Cortex of kidney (tissue), 1 donor: ENCODE data around the gene ILDR2.

ENCODE experiments used
- DNase-seq: peaks from one replicate; lab custom pipeline; 2025; lab: John Stamatoyannopoulos, UW

ILDR2 gene

DNA sequence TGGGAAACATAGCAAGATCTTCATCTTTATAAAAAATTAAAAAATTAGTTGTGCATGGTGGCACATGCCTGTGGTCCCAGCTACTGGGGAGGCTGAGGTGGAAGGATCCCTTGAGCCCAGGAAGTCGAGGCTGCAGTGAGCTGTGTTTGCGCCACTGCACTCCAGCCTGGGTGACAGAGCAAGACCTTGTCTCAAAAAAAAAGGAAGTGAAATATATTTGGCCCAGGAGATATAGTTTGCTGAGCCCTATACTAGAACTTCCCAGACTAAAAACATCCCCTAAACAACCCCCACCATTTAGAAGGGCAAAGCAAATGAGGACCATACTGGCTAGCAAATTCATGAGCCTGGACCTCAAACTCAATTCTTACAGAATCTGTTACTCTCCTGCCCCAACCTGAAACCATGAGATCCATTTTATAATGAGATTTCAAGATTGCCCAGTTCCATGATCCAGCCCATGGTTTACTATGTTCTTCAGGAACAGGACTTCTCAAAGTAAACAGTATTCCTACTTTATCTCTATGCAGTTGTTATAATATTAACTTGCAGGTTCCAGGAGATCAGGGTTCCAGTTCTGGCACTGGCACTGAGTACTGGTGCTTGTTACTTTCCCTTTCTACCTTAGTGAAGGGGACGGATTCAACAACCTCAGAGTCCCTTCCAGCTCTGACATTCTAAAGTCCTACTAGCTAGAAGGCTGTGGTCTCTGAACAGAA lies 50.4 kb downstream of the ILDR2 start:
- DNase-seq: no peak

DNA sequence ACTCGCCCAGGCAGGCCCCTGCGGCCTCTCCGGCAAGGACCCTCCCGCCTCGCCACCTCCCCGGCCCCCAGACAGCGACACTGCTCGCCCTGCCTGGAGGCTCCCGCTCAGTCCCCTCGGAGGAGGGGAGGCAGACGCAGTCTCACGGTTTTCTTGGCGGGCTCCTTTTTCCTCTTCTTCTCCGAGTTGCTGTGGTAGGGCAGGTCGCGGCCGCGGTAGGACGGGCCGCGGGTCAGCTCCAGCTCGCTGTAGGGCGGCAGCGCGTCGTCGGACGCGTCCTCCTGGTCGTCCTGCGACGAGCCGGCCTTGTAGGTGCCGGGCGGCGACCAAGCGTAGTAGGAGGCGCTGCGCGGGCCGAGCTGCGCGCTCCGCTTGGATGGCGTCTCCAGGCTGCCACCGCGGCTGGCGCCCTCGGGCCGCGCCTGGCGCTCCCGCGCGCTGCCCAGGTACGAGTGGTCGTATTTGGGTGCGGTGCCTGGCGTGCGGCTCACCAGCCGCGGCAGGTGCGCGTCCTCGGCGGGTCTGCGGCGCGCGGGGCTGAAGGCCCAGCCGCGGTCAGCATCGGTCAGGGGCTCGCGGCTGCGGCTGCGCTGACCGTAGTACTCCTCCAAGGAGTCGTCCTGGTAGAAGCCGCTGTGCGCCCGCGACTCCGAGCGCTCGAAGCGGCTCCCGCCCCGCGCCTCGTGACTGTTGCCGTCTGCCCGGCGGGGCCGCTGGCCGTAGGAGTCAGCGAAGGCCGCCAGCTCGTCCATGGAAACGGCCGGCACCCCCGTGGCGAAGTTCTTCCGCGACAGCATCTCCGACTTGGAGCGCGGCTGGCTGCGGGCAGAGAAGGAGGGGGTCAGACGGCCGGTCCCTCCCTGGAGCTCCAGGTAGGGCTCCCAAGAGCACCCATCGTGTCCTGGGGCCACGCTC lies 54.5 kb downstream of the ILDR2 start:
- DNase-seq: no peak

DNA sequence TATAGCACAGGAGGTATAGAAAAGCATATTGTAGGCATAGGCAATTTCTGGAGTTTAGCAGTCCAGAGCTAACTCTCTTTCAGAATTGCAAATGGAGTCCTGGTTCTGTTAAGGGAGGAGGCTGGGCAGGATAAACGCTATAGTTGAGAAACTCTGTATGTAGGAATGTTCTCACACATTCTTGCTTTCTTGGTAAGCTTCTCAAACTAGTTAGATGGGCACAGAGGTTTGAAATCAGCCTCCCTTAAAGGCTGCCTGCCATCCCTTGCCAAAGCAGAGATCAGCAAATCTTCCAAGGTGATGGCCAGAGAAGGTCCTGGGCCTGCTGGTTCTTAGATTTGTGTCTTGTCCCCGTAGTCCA lies 56.4 kb downstream of the ILDR2 start:
- DNase-seq: no peak

DNA sequence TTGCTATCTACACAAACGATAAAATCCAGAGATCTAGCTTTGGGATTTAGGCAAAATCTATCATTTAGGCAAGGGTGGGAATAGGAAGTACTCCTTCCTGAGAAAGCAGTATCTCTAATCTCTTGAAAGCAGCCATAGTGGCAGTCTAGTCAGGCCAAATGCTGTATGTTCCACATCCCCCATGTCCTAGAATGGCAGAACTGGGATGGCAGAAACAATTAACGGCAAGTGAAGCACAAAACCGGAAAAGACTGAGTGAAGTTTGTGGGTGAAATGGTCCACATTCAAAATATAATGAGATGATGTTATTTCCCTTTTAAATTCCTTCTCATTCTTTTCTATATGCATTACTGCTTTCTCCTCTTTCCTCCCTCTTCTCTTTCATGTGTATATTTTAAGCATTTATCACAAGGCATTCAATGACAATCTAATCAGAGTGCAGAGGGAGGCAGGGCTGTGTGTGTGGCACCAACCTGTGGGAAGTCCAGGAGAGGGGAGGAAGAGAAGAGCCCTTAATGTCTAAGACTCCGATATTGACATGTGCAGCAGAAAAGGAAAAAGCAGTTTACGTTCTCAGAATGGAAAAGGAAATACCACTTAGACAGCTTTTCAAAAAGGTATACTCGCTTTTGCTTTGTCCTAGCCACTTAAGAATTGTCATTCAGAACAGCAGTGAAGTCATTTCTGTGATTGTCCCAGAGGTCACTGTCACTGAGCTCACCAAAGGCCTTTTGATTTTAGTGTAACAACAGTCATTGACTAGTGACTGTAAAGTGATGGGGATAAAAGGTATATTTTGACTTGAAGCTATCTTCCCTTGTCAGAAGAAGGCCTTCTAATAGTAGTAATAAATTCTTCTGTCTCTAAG lies 57.0 kb downstream of the ILDR2 start:
- DNase-seq: no peak

DNA sequence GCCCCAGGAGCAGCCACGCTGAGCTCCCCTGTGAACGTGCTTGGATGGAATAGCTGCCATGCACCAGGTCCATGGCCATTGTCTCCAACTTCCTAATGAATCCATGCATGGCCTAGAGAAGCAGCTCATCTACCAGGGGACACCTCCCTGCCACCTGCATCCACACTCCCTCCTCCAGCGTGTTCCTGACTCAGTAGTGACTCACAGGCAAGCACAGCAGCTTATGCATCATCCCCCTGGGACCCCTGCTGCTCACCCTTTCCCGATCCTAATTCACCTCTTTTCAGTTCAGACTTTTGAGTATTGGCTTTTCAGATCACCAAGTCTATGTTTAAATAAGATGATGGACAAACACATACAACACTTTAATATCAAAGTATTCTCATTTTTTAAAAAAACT lies 59.4 kb downstream of the ILDR2 start:
- DNase-seq: no peak

DNA sequence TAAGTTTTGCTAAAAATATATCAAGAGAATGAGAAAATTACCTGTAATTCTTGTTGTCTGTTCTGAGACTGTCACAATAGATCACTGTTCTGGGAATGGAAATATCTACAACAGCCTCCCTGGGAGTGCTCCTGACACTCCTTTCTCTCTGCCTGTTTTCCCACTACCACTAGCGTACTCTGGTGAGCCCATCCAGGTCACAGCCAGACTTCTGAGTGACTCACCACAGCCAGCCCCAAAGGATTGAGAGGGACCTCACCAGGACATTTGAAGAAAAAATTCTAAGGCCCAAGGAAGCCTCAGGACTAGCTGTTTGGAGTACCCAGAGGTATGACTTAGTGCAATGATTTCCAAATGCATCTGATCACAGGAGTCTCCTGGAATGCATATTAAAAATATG lies 60.3 kb downstream of the ILDR2 start:
- DNase-seq: no peak

DNA sequence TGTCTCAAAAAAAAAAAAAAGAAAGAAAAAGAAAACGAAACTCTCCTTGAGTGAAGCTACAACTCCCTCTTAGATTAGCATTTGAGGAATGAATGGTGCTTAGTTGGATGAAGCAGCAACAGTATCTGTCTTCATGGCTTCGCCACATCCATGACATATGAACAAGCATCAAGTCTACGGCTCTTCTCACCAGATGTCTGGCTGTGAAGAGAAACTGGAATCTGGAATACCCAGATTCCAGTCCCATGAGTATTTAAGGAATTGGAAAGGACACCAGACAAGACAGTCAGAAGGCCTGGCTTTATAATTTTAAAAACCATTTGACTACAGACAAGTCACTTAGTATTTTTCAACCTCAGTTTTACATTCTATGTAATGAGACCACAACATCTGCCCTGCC lies 61.2 kb downstream of the ILDR2 start:
- no peak for DNase-seq

DNA sequence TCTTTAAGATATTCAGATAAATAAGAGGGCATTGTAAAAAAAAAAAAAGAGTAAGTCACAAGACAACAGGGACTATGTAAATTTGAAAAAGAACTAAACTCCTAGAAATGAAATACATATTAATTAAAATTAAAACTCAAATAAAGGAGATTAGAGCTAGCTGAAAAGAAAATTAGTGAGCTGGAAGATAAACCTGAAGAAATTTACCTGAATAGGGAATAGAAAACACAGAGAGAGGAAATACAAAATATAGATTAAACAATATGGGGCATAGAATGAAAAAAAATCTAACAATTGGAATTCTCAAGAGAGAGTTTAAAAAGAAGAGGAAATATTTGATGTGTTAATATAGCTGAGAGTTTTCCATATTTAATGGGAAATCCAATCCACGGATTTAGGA lies 63.7 kb downstream of the ILDR2 start:
- DNase-seq: no peak

DNA sequence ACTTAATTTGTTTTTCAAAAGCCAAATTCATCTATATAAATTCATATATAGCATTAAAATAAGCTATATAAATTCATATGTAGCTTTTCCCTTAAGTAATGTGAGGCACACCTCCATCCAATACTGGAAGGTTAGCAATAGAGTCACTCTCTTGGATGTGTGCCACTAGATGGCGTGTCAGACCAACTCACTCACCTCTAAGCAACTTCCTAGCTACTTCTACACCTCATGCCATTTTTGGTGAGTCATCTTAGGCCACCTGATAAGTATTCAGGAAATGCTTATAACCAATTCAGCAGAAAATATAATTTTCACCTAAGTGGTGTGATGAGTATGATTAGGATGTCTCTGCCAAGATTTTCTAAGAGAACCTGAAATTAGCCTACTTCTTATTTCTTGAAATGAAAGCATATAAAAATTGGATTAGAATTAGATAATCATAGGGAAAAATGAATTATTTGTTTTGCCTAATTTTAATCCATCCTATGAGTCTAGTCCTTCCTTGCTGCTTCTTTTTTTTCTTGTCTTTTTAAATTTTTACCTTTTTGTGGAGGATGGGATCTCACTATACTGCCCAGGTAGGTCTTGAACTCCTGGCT lies 64.8 kb downstream of the ILDR2 start:
- no peak for DNase-seq

DNA sequence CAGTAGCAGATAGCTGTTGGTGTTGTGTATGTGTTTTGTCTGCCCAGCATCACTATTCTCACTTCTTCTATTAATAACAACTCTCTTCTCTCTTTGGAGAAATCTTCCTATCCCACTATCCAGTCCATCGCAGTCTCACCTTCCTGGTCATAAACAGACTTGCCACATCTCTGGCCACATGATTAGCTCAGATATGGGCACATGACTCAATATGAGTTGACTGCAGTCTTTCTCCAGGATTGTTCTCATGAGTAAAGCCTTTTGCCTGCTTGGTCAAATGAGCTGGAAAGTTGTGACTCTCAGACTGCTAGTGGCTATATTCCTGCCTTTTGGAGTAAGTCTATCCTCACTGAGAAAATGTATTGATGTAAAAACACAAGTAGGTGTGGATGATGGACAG lies 66.4 kb downstream of the ILDR2 start:
- no peak for DNase-seq

DNA sequence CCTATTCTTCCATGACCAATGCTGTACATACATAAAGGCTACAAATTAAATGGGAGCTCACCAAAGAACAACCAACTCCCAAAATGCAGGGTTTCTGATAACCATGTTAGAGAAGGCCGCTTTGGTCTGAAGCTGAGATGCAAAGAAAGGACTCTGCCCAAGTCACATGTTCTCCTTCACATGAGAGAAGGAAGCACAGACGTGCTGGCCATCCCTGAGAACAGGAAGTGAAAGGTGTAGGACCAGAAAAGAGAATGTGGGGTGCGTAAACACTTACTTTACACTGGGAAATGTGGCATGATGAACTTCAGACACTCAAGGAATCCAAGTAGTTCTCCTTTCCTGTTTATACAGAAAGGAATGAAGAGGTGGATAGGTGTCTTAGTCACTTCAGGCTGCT lies 67.6 kb downstream of the ILDR2 start:
- DNase-seq: no peak

DNA sequence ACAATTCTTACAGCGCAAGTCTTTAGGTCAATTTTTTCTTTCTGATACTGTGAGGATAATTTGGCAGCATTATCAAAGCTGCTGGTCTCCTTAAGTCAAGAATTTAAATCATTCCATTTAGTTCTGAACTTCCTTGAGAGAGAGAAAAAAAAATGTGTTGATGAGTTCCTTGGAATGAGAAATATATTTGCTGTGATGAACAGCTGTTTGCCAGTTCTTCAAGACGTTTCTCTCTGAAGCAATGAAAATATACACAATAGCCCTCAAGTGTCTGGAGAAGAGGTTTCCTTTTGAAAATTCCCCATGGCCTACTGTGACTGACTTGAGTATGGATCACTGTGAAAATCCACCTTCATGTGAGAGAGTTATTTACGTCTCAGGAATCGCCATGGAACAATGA lies 68.3 kb downstream of the ILDR2 start:
- no peak for DNase-seq

DNA sequence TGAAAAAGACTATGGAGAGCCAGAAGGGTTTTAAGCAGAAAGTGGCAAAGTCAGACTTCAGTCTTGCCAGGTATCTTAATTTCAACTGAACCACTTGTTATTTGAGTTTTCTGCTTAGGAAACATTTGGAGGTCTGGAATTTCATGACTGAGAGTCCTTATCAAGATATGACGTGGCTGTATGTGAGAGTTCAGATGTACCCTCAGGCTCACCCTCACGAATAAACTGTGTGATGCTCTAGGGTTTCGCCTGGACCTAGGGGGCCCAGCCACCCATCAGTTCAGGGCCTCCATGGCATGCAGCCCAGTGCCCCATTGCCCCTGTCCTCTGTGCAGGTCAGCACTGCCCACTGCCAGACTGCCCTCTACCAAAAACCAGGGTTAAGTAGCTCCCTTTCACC lies 68.7 kb downstream of the ILDR2 start:
- DNase-seq: no peak

DNA sequence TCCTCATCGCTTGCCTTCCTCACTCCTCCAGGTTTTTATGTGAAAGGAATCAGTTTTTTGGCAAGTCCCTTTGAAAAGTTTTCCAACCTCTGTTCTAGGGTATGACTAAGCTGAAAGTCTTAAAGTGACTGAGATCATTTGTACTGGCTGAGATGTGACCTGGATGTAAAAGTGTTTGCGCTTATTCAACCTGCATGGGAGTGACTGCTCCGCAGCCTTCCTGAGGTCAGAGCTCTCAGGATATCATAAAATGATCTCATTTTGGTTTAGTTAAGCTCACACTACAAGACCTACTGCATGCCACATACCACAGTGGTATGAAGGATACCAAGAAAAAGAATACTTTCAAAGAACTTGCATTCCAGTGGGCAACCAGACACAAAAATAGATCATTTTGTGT lies 69.4 kb downstream of the ILDR2 start:
- DNase-seq: no peak

DNA sequence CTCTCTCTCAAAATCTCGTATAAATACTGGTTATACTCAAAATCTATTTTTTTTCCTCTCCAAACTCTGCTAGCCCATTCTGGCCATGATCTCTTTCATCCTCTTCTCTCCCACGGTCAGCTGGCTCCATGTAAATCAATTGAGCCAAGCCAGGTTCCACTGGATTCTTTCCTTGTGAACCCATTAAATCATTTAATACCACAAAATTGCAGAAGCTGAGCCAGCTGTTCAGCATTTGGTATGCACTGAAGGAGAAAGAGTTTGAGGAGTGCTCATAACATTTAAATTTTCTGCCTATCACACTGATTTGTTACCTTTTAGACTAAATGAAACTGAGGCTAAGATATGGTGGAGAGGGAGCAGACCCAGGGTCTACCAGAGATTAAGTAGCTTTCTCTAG lies 70.2 kb downstream of the ILDR2 start:
- DNase-seq: no peak

DNA sequence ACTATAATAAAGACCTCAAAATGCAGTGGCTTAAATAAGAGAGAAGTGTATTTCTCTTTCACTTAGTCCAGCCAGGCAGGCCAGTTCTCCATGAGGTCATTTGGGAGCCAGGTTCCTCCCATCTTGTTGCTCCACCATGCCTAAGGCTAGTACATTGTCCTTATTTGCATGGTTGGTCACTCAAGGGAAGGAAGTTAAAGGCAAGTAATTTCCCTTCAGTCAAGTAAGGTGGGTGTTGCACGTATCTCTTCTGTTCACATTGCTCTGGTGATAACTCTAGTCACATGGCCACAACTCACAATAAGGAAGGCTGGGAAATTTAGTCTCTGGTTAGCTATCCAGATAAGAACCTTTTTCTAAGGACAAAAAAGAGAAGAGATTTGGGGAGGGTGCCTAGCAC lies 72.1 kb downstream of the ILDR2 start:
- DNase-seq: no peak

DNA sequence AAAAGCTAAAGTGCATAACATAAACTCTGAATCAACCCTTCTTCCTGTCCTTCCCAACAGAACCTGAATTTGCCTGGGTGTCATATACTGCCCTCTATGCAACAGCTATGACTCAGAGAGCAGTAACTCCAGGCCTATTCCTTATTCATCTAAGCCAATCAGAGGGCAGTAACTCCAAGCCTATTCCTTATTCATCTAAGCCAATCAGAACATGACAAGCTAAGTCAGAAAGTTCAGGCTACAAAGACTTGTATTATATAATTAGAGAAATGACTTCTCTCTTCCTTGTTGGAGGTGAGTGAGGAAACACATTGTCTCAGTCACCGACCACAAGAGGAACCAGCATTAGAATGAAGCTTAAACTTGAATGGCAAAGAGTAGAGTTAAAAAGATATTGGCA lies 73.1 kb downstream of the ILDR2 start:
- no peak for DNase-seq

DNA sequence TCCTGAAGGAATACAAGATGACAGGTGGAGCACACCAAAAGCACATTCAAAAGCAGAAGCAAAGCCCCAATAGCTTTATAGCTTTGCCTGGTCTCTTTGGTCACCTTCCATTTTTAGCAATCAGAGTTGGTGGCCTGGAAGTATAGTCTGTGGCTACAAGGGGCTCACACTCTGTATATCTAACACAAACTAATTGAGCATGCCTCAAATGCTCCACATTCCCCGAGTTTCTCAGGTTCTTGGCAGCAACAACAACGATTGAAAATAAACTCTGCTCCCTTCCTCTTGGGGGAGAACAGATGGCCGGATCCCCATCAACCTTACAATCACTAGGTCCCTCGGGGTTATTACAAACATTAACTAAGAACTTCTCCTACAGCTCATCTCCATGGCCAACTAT lies 74.4 kb downstream of the ILDR2 start:
- no peak for DNase-seq

DNA sequence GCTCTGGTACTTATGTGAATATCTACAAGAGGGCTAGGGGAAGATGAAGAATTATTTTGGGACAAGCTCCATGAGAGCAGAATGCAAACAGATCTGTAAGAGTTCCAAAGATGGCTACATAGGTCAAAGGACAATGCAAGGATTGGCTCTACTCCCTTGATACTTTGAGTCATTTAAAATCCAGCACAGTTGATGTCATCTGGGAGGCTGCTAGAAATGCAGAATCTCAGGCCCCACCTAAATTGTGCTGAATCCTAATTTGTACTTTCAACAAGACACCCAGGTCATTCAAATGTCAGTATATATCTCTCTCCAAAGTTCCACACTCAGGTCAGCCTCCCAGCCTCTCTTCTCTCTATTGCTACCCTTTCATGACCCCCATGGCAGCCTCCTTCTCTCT lies 75.6 kb downstream of the ILDR2 start:
- DNase-seq: no peak

DNA sequence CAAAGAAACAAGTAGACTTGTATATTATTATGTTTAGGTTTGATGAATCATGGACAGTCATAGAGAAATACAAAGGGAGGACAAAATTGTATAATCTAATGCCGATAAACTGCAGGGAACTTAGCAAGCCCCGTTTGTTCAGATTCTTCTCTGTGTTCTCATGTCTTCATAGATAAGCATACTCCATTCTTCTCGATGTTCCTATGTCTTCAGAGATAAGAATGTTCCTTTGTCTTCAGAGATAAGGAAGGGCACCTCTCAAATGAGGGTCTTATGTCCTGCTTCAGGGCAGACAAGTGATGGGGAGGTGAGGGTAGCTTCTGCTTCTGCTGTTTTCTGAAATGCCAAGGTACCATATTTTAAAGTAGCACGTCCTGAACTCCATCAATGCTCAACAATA lies 79.6 kb downstream of the ILDR2 start:
- DNase-seq: no peak

DNA sequence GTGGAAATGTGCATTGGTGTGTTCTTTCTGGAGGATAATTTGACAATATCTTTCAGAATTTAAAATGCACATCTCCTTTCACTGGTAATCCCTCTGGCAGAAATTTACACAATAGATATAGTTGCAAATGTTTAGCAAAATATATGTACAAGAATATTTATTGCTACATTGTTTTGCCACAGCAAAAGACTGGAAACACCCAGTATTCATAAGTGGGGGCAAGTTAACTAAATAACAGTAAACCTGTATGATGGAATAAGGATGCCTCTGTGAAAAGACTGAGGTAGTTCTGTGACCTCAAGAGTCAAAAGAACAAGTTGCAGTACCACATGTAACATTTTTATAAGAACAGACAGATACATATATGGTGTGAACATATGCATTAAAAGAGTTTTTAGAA lies 85.6 kb downstream of the ILDR2 start:
- no peak for DNase-seq

DNA sequence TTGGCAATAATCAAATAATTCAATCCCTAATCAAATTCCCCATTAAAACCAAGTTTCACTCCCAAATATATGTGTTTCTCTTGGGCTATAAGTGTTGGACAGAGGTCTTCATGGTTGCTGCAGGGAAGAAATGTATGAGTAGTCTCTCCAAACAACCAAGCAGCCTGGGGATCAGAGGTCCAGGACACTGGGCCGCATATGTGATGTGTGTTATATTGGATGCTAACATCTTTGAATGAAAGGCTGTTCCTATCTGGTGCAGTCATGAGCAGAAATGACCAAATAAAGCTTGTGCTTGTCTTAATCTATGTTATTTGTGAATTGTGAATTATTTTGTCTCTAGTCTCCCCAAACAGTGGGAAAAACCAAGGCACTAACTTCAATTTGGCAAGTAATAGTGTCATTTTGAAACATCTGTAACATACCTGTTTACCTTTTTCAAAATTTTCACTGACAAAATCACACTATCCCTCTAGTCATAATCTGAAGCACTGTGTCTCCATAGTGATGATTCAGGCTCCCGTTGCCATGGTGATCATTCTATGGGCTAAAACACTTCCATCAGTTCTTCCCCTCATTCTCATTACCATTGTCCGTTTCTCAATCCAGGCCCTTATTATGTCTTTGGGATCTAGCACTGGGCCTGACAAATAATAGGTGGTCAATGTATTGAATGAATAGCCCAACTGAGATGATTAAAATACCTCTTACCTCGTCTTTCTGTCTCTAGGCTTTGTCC lies 86.8 kb downstream of the ILDR2 start:
- no peak for DNase-seq
